HL-60 (cell line): ENCODE data around the gene ANTXR1.

Experiments used
- GABPA ChIP-seq: IDR thresholded peaks from 2 replicates; pipeline ENCODE4 v1.6.1; 2012; ENCODE audit warnings: low read depth
- POLR2AphosphoS5 ChIP-seq: IDR thresholded peaks from 2 replicates; pipeline ENCODE4 v1.6.1; 2012; ENCODE audit warnings: low read depth
- SPI1 ChIP-seq: IDR thresholded peaks from 2 replicates; pipeline ENCODE4 v1.6.1; 2012; ENCODE audit warnings: low read depth, mild to moderate bottlenecking, borderline replicate concordance
- TF ChIP-seq, protein P1 (sequence below): IDR thresholded peaks from one replicate; pipeline ENCODE4 v1.5.1; 2011; ENCODE audit warnings: low read length, control low read depth, inconsistent platforms; ENCODE audit not compliant: insufficient read depth
- TF ChIP-seq, protein P2 (sequence below): IDR thresholded peaks from 2 replicates; pipeline ENCODE4 v1.6.1; 2012; ENCODE audit warnings: low read depth; ENCODE audit not compliant: insufficient replicate concordance

DNA sequence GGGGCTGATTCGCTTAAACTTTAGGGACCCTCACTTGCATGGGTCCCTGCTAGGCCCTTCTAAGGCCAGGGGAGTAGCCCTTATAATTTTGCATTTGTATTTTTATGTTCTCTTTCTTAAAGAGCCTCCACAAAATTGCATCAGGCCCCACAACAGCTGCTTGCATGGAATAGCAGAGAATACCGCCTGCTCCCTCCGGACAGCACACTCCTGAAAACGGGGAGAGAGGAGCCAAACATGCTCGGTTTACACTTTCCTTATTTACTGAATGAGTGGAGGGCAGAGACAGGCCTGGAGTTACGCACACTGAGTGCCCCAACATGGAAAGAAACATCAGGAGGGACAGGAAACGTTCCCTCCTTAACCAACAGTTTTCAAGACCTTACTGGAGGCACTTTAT is 132.2 kb downstream of the ANTXR1 start:
- TF ChIP-seq, protein P1, sequence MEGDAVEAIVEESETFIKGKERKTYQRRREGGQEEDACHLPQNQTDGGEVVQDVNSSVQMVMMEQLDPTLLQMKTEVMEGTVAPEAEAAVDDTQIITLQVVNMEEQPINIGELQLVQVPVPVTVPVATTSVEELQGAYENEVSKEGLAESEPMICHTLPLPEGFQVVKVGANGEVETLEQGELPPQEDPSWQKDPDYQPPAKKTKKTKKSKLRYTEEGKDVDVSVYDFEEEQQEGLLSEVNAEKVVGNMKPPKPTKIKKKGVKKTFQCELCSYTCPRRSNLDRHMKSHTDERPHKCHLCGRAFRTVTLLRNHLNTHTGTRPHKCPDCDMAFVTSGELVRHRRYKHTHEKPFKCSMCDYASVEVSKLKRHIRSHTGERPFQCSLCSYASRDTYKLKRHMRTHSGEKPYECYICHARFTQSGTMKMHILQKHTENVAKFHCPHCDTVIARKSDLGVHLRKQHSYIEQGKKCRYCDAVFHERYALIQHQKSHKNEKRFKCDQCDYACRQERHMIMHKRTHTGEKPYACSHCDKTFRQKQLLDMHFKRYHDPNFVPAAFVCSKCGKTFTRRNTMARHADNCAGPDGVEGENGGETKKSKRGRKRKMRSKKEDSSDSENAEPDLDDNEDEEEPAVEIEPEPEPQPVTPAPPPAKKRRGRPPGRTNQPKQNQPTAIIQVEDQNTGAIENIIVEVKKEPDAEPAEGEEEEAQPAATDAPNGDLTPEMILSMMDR = no peak
- TF ChIP-seq, protein P2, sequence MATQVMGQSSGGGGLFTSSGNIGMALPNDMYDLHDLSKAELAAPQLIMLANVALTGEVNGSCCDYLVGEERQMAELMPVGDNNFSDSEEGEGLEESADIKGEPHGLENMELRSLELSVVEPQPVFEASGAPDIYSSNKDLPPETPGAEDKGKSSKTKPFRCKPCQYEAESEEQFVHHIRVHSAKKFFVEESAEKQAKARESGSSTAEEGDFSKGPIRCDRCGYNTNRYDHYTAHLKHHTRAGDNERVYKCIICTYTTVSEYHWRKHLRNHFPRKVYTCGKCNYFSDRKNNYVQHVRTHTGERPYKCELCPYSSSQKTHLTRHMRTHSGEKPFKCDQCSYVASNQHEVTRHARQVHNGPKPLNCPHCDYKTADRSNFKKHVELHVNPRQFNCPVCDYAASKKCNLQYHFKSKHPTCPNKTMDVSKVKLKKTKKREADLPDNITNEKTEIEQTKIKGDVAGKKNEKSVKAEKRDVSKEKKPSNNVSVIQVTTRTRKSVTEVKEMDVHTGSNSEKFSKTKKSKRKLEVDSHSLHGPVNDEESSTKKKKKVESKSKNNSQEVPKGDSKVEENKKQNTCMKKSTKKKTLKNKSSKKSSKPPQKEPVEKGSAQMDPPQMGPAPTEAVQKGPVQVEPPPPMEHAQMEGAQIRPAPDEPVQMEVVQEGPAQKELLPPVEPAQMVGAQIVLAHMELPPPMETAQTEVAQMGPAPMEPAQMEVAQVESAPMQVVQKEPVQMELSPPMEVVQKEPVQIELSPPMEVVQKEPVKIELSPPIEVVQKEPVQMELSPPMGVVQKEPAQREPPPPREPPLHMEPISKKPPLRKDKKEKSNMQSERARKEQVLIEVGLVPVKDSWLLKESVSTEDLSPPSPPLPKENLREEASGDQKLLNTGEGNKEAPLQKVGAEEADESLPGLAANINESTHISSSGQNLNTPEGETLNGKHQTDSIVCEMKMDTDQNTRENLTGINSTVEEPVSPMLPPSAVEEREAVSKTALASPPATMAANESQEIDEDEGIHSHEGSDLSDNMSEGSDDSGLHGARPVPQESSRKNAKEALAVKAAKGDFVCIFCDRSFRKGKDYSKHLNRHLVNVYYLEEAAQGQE = no peak
- TF ChIP-seq POLR2AphosphoS5 (no peak), GABPA (no peak), SPI1 (no peak)
